GM18868 (cell line): ENCODE results near the gene DISC1.

Source experiments
- ATAC-seq: cut with Tn5 transposase; IDR thresholded peaks from one replicate; pipeline ENCODE4 v1.9.1; 2021; ENCODE audit warnings: mild to moderate bottlenecking, moderate library complexity; ENCODE audit not compliant: unreplicated experiment

DISC1 gene

GRCh38 chr1:232059726-232060374 is 433.3 kb downstream of the DISC1 start:
- ATAC-seq: no peak

GRCh38 chr1:232062967-232063366 is 436.4 kb downstream of the DISC1 start:
- ATAC-seq: no peak

GRCh38 chr1:232066521-232066920 is 439.9 kb downstream of the DISC1 start:
- no peak for ATAC-seq

- ATAC-seq: no peak
Observed at GRCh38 chr1:232074265-232074664, 447.7 kb downstream of the DISC1 start.

GRCh38 chr1:232077809-232078208 is 451.2 kb downstream of the DISC1 start:
- ATAC-seq: no peak

- ATAC-seq: no peak
Observed at GRCh38 chr1:232084584-232085223, 458.1 kb downstream of the DISC1 start.

GRCh38 chr1:232090816-232091215 is 464.2 kb downstream of the DISC1 start:
- ATAC-seq: no peak
